Esophagus (tissue), 2 donors: ENCODE results near the gene C7orf33. TPM values are rescaled to one million over a fixed set of nuclear protein-coding genes. Genes with fewer than 3 reads are reported as not detected.
"Not testable (repeated sequence)": the region's sequence is repeated elsewhere in the genome, so short reads cannot be mapped to it uniquely, and the experiment has no call there.

Experiments
- H3K27ac ChIP-seq, 2 donors: one replicate each; pipeline ENCODE4 v1.5.1; 2013; ENCODE audit warnings: low read depth in 2 of 2, mild to moderate bottlenecking in 2 of 2, inconsistent platforms in 1 of 2, low read length in 1 of 2, moderate library complexity in 1 of 2
- H3K27me3 ChIP-seq, 2 donors: one replicate each; pipeline ENCODE4 v1.6.1; 2013; ENCODE audit warnings: low read length in 2 of 2, control low read depth in 1 of 2, mild to moderate bottlenecking in 1 of 2; ENCODE audit not compliant: insufficient read depth in 2 of 2, control insufficient read depth in 1 of 2
- H3K36me3 ChIP-seq, 2 donors: one replicate each; pipeline ENCODE4 v1.6.1; 2013; ENCODE audit warnings: low read length in 1 of 2; ENCODE audit not compliant: control insufficient read depth in 2 of 2, insufficient read depth in 2 of 2
- H3K4me1 ChIP-seq, 2 donors: one replicate each; pipeline ENCODE4 v1.6.1; 2013; ENCODE audit warnings: low read length in 1 of 2; ENCODE audit not compliant: control insufficient read depth in 2 of 2, insufficient read depth in 2 of 2
- H3K4me3 ChIP-seq, 2 donors: one replicate each; pipeline ENCODE4 v1.5.1; 2013; ENCODE audit warnings: low read length in 2 of 2, mild to moderate bottlenecking in 2 of 2, low read depth in 1 of 2, moderate library complexity in 1 of 2
- H3K9me3 ChIP-seq, 2 donors: one replicate each; pipeline ENCODE4 v1.6.1; 2013; ENCODE audit warnings: mild to moderate bottlenecking in 2 of 2, low read depth in 1 of 2, low read length in 1 of 2, moderate library complexity in 1 of 2; ENCODE audit not compliant: control insufficient read depth in 2 of 2, insufficient read depth in 1 of 2
- WGBS, 2 donors: extraction: QIAGEN DNeasy Blood & Tissue Kit; methylation state at CpG; one replicate each; pipeline ENCODE4 v1.1.7; 2013; 5-methylcytosine and 5-hydroxymethylcytosine counted together
- polyA plus RNA-seq, 2 donors: library from polyadenylated mRNA; stranded (reverse); fragments of 200-250 nt; gene quantifications; one replicate each; pipeline ENCODE4 v1.2.3, GENCODE V29; 2013
- donor health status: healthy with polysubstance abuse.
- donor health status: Bipolar disorder and iron deficiency.

The C7orf33 gene
- polyA plus RNA-seq, 2 donors: not detected

DNA sequence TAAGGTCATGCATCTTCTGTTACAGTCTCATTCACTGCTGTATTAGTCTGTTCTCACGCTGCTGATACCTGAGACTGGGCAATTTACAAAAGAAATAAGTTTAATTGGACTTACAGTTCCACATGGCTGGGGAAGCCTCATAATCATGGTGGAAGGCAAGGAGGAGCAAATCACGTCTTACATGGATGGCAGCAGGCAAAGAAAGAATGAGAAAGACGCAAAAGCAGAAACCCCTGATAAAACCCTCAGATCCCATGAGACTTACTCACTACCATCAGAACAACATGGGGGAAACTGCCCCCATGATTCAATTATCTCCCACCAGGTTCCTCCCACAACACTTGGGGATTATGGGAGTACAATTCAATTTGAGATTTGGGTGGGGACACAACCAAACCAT lies 5.8 kb downstream of the C7orf33 start:
- not testable (repeated sequence) for H3K36me3 ChIP-seq, H3K9me3 ChIP-seq, H3K27me3 ChIP-seq, H3K4me3 ChIP-seq, H3K4me1 ChIP-seq, H3K27ac ChIP-seq
- WGBS, 2 donors: 97% methylated on average over 3 of the region's 3 CpGs

DNA sequence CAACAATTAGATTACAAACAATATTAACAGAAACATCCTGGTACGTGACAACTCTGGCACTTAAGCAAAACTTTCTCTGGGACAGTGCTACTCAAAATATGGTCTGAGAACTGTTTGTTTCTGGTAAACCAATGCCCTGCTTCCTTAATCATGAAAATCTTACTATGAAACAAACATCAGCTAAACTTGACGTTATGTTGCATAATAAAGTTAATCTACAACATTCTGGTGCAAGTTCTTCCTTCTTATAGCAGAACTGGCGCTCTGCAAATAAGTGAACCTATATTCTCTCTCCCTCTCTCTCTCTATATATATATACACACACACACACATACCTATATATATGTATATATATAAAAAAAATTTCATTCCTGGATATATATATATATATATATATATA lies 7.8 kb downstream of the C7orf33 start:
- WGBS, 2 donors: 57 to 71% methylated on average over 3 of the region's 3 CpGs
- Histone ChIP-seq H3K4me1 (no peaks in the 10 kb centered on the region), H3K36me3 (no peaks in the 10 kb centered on the region), H3K27me3 (no peaks in the 10 kb centered on the region), H3K4me3 (no peak overlapping the region), H3K27ac (no peak overlapping the region), H3K9me3 (no peaks in the 10 kb centered on the region)

DNA sequence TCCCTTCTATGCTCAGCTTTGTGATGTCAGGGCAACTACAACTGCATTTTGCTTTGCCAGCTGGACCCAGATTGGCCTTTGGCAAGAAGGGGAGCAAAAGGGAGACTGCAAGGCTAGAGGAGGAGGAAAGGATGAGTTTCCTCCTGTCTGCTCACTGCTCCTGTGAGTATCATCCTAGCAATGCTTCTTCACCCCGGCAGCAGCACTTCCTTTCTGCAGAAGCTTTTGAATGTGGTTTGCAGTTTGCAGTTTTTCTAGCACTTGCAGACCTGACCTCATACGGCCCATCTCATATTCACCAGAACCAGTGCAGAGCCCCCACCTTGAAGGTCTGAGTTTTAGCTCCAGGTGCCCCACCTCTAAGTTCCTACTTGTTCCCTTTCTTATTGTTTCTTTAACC lies 14.8 kb downstream of the C7orf33 start:
- 74 to 78% methylated on average over 2 of the region's 2 CpGs for WGBS, 2 donors
- H3K27me3 ChIP-seq: no peaks in the 10 kb centered on the region
- H3K4me3 ChIP-seq: no peak overlapping the region
- H3K4me1 ChIP-seq: no peaks in the 10 kb centered on the region
- H3K9me3 ChIP-seq: peaks cover 0 to 4% of the 10 kb centered on the region in 2 donors
- no peak overlapping the region for H3K27ac ChIP-seq
- H3K36me3 ChIP-seq: no peaks in the 10 kb centered on the region

DNA sequence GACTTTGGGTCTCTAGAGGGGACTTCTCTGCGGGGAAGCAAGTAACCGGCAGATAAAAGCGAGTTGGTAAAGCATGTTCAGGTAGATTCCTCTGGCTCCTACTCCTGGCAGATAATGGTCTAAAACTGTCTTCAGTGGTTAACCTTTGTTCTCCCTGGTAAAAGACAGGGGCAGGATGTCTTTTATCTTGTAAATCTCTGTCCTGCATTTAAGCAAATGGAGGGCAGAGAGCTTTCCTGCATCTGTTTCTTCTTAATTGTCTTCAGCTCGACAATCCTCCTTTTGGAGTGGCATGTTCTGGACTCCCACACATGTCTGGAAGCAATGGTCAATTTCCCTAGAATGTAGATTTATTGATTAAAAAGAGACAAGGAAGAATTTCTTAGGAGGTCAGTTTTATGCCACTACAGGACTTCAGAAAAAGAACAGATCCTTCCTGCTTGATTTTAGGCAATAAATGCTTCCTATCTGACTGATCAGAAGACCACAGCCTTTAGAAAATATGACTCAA lies 16.6 kb downstream of the C7orf33 start:
- H3K4me1 ChIP-seq: no peaks in the 10 kb centered on the region
- no peaks in the 10 kb centered on the region for H3K27me3 ChIP-seq
- H3K27ac ChIP-seq: no peak overlapping the region
- H3K9me3 ChIP-seq: peaks cover 0 to 4% of the 10 kb centered on the region in 2 donors
- WGBS, 2 donors: 39 to 44% methylated on average over 4 of the region's 4 CpGs
- no peaks in the 10 kb centered on the region for H3K36me3 ChIP-seq
- no peak overlapping the region for H3K4me3 ChIP-seq

DNA sequence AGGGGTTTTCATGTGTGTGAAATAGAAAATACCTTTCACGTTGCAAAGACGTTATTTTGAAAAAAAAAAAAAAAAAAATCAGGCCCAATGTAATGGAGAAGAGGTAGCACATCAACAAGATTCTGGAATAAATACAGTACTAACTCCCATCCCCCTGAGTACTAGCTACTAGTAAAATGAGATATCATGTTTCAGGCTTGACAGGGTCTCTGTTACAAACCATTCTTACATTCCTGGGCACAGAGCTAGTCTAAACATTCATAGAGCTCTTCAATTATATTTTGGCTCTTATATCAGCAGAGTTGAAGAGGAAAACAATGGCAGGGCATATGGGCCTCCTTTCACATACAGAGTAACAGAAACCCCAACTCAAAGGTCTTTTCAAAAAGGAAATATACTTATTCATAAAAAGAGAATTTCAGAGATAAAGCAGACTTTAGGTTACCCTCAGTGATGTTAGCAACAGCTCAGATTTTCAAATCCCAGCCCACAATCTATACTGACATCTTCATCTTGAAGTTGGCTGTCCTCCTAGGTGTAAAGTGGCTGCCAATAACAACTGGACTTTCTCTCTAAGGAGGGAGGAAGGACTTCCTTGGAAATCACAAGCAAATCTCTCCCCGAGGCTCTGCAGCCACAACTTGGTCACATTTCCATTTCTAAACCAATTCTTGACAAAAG lies 18.6 kb downstream of the C7orf33 start:
- WGBS, 2 donors: 58 to 65% methylated on average over 3 of the region's 3 CpGs

DNA sequence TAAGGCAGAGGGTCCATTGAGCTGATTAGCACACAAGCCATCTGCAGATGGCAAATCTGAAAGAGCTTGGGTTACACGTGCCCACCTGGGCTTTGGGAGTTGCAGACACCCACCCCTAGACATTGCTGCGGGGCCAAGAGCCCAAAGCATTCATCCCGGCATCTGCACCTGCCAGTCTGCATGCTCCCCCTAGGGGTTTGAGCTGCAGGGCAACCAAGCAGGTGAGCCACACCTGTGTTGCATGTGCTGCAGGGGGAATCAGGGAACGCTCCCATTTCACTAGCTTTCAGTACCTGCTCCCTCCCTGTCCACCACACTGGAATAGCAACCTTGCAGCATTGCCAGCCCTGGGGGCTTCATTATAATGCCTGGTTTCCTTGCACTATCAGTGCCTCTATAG lies 21.1 kb downstream of the C7orf33 start:
- Histone ChIP-seq H3K27ac (no peak overlapping the region), H3K4me3 (no peak overlapping the region), H3K27me3 (no peaks in the 10 kb centered on the region), H3K4me1 (no peaks in the 10 kb centered on the region), H3K36me3 (no peaks in the 10 kb centered on the region), H3K9me3 (no peaks in the 10 kb centered on the region)
- 43 to 48% methylated on average over 4 of the region's 4 CpGs for WGBS, 2 donors

More for the DNA sequence above, 18.6 kb downstream of the C7orf33 start:
- H3K4me1 ChIP-seq: no peaks in the 10 kb centered on the region
- peaks cover 0 to 4% of the 10 kb centered on the region in 2 donors for H3K9me3 ChIP-seq
- no peaks in the 10 kb centered on the region for H3K27me3 ChIP-seq
- H3K4me3 ChIP-seq: no peak overlapping the region
- H3K27ac ChIP-seq: no peak overlapping the region
- no peaks in the 10 kb centered on the region for H3K36me3 ChIP-seq

DNA sequence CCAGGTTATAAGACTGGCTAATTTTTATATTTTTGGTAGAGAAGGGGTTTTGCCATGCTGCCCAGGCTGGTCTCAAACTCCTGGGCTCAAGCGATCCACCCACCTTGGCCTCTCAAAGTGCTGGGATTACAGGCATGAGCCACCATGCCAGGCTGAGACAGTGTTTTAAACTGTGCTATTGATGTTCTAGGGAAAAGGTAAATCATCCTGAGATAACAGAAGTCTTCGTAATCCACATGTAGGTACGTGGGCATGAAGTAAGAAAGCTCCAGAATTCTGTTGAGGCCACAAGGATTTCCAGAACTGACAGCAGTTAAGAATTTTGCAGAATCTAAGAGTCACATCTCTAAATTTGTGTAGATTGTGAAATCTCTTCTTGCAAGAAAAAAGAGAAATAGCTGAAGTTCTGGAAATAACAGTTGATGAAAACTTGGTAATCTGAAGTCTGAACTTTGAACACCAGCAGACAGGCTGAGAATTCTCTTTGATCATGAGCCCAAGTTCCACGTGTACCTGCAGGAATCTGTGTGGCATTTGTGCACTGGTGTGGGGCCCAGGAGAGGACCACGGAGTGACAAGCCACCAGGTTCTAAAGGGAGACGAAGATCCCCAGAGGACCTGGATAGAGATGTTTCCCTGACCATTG lies 24.6 kb downstream of the C7orf33 start:
- Histone ChIP-seq H3K4me3 (no peak overlapping the region), H3K36me3 (no peaks in the 10 kb centered on the region), H3K27me3 (no peaks in the 10 kb centered on the region), H3K9me3 (no peaks in the 10 kb centered on the region), H3K4me1 (no peaks in the 10 kb centered on the region), H3K27ac (no peak overlapping the region)
- WGBS, 2 donors: 62 to 71% methylated on average over 6 of the region's 6 CpGs

DNA sequence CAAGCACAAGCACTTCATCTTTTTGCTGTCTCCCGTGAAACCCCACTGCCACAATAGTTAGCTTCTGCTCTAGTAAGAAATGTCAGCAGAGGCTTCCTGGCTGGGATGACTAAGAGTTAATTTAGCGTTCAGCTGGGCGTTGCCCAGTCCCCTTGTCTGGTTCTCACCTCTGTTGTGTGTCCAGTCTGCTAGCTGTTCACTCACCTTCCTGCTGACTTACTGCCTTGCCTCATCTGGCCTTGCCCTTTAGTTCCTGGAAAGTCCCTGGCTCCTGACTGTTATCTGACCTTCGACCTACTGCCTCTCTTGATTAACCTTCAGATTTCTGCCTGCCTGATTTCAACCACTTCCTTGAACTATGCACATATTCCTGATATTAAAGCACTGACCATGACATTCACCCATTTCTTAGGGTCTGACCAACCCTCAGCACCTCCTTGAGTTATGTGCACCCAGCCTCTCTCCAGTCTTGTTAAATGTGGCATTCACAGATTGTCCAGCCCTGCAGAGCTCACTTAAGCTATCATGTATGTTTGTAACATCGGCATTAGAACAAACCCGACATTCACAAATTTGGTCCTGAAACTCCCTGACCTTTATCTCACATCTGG lies 30.3 kb downstream of the C7orf33 start:
- Histone ChIP-seq H3K9me3 (no peaks in the 10 kb centered on the region), H3K27me3 (no peaks in the 10 kb centered on the region), H3K4me1 (no peaks in the 10 kb centered on the region), H3K36me3 (no peaks in the 10 kb centered on the region), H3K4me3 (no peak overlapping the region), H3K27ac (no peak overlapping the region)
- 57 to 62% methylated on average over 6 of the region's 6 CpGs for WGBS, 2 donors

DNA sequence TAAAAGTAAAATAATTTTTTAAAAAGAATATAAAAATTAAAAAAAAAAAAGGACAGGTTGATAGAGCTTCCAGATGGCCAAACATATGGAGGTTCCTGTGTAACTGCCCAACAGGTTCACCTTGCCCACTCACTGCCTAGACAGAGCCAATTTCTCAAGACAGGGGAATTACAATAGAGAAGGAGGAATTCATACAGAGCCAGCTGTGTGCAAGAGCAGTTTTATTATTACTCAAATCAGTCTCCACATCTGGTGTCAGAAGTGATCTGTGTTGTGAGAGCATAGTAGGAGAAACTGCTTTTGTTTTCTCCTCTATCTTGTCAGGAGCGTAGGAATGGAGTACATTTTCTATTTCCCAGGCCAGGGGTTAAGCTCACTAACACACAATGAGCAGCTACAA lies 31.0 kb downstream of the C7orf33 start:
- H3K9me3 ChIP-seq: no peaks in the 10 kb centered on the region
- 88 to 96% methylated on average over 1 of the region's 1 CpG for WGBS, 2 donors
- H3K4me3 ChIP-seq: no peak overlapping the region
- H3K27ac ChIP-seq: no peak overlapping the region
- no peaks in the 10 kb centered on the region for H3K27me3 ChIP-seq
- no peaks in the 10 kb centered on the region for H3K36me3 ChIP-seq
- H3K4me1 ChIP-seq: no peaks in the 10 kb centered on the region
